ENCODE measurements around the gene DAG1. TPM values are rescaled to one million over a fixed set of nuclear protein-coding genes. Genes with fewer than 3 reads are reported as not detected.

DAG1 gene
- total RNA-seq, 2 experiments from 2014 or later = 15.0 to 18.3 TPM

DNA sequence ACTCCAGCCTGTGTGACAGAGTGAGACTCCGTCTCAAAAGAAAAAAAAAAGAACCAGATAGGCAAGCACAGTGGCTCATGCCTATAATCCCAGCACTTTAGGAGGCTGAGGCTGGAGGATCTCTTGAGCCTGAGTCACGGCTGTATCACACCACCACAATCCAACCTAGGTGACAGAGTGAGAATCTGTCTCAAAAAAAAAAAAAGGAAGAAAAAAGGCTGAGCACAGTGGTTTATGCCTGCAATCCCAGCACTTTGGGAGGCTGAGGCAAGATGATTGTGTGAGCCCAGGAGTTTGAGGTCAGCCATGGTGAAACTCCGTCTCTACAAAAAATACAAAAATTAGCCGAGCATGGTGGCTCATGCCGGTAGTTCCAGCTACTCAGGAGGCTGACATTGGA, 35.3 kb upstream of the DAG1 start:
- H3K4me1 ChIP-seq (ENCODE audit: insufficient read depth, low read length) = peaks cover 4% of the 10 kb centered on the region
- no peak overlapping the region for H3K27ac Mint-ChIP-seq
- H3K27ac ChIP-seq (ENCODE audit: low read depth in 1 of 2, low read length in 2 of 2) = no peak overlapping the region
- H3K4me3 Mint-ChIP-seq = no peak overlapping the region
- H3K27me3 ChIP-seq (ENCODE audit: control insufficient read depth in 1 of 2, insufficient read depth in 2 of 2, low read length in 2 of 2) = no peaks in the 10 kb centered on the region
- ATAC-seq (ENCODE audit: poor library complexity) = no peak
- no peaks in the 10 kb centered on the region for H3K9me3 Mint-ChIP-seq
- intact Hi-C loops (cut with DNase I, micrococcal nuclease) = no loop called here
- no peaks in the 10 kb centered on the region for H3K36me3 ChIP-seq (ENCODE audit: insufficient read depth, low read length)
- CTCF ChIA-PET = no interaction called here
- peaks cover 4% of the 10 kb centered on the region for H3K4me1 Mint-ChIP-seq (ENCODE audit: low read depth)
- POLR2A ChIA-PET = no interaction called here
- no peak for DNase-seq
- no peaks in the 10 kb centered on the region for H3K9me3 ChIP-seq (ENCODE audit: control insufficient read depth in 1 of 2, insufficient read depth in 1 of 2, low read length in 2 of 2)
- H3K36me3 Mint-ChIP-seq (ENCODE audit: low read depth) = no peaks in the 10 kb centered on the region
- H3K4me3 ChIP-seq (ENCODE audit: low read length) = no peak overlapping the region
- TF ChIP-seq, protein P1, sequence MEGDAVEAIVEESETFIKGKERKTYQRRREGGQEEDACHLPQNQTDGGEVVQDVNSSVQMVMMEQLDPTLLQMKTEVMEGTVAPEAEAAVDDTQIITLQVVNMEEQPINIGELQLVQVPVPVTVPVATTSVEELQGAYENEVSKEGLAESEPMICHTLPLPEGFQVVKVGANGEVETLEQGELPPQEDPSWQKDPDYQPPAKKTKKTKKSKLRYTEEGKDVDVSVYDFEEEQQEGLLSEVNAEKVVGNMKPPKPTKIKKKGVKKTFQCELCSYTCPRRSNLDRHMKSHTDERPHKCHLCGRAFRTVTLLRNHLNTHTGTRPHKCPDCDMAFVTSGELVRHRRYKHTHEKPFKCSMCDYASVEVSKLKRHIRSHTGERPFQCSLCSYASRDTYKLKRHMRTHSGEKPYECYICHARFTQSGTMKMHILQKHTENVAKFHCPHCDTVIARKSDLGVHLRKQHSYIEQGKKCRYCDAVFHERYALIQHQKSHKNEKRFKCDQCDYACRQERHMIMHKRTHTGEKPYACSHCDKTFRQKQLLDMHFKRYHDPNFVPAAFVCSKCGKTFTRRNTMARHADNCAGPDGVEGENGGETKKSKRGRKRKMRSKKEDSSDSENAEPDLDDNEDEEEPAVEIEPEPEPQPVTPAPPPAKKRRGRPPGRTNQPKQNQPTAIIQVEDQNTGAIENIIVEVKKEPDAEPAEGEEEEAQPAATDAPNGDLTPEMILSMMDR (IDR thresholded peaks at IDR 0.05) = no peak
- no peaks in the 10 kb centered on the region for H3K27me3 Mint-ChIP-seq

DNA sequence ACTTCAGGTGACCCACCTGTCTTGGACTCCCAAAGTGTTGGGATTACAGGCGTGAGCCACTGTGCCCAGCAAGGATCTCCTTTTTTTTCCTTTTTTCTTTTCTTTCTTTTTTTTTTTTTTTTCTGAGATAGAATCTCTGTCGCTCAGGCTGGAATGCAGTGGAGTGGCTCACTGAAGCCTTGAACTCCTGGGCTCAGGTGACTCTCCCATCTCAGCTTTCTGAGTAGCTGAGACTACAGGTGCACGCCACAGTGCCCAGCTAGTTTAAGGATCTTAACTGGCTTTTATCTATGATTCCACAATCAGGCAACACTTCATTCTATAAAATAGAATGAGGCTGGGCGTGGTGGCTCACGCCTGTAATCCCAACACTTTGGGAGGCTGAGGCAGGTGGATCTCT, 24.7 kb upstream of the DAG1 start:
- Mint-ChIP-seq H3K27me3 (no peaks in the 10 kb centered on the region), H3K4me1 (ENCODE audit: low read depth) (peaks cover 14% of the 10 kb centered on the region), H3K4me3 (no peak overlapping the region), H3K27ac (no peak overlapping the region), H3K36me3 (ENCODE audit: low read depth) (no peaks in the 10 kb centered on the region), H3K9me3 (no peaks in the 10 kb centered on the region)
- no peak overlapping the region for H3K4me3 ChIP-seq (ENCODE audit: low read length)
- no peaks in the 10 kb centered on the region for H3K9me3 ChIP-seq (ENCODE audit: control insufficient read depth in 1 of 2, insufficient read depth in 1 of 2, low read length in 2 of 2)
- H3K4me1 ChIP-seq (ENCODE audit: insufficient read depth, low read length) = peaks cover 21% of the 10 kb centered on the region
- POLR2A ChIA-PET = interaction anchor here (2.0 to 2.1 kb wide), 2 partner anchors 29 to 105 kb away, joined by 18 to 30 read pairs; partner anchors contain the start of gene USP4
- no peak overlapping the region for H3K27ac ChIP-seq (ENCODE audit: low read depth in 1 of 2, low read length in 2 of 2)
- CTCF ChIA-PET = interaction anchor here (0.8 to 1.6 kb wide), 3 partner anchors 22 to 94 kb away, joined by 3 to 9 read pairs (median 4); no protein-coding TSS in a partner anchor
- TF ChIP-seq, protein P1 (IDR thresholded peaks at IDR 0.05) = no peak
- intact Hi-C loops (cut with DNase I, micrococcal nuclease) = loop anchor here in 1 of 2 experiments (10.0 kb wide), 1 partner anchor 461 kb away; no protein-coding TSS in a partner anchor
- DNase-seq = no peak
- no peaks in the 10 kb centered on the region for H3K27me3 ChIP-seq (ENCODE audit: control insufficient read depth in 1 of 2, insufficient read depth in 2 of 2, low read length in 2 of 2)
- ATAC-seq (ENCODE audit: poor library complexity) = no peak
- no peaks in the 10 kb centered on the region for H3K36me3 ChIP-seq (ENCODE audit: insufficient read depth, low read length)

DNA sequence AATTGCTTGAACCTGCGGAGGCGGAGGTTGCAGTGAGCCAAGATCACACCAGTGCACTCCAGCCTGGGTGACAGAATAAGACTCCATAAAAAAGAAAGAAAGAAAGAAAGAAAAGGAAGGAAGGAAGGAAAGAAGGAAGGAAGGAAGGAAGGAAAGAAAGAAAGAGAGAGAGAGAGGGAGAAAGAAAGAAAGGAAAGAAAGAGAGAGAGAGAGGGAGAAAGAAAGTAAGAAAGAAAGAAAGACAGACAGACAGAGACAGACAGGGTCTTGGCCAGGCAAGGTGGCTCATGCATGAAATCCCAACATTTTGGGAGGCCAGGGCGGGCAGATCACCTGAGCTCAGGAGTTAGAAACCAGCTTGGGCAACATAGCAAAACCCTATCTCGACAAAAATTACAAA, 16.4 kb upstream of the DAG1 start:
- H3K9me3 ChIP-seq (ENCODE audit: control insufficient read depth in 1 of 2, insufficient read depth in 1 of 2, low read length in 2 of 2) = no peaks in the 10 kb centered on the region
- no peaks in the 10 kb centered on the region for H3K27me3 ChIP-seq (ENCODE audit: control insufficient read depth in 1 of 2, insufficient read depth in 2 of 2, low read length in 2 of 2)
- CTCF ChIA-PET = interaction anchor here (0.9 to 1.3 kb wide), 2 partner anchors 15 to 38 kb away, joined by 3 read pairs; no protein-coding TSS in a partner anchor
- no peak overlapping the region for H3K27ac Mint-ChIP-seq
- ATAC-seq (ENCODE audit: poor library complexity) = no peak
- no peaks in the 10 kb centered on the region for H3K9me3 Mint-ChIP-seq
- TF ChIP-seq, protein P1 (IDR thresholded peaks at IDR 0.05) = no peak
- peaks cover 4% of the 10 kb centered on the region for H3K4me1 ChIP-seq (ENCODE audit: insufficient read depth, low read length)
- H3K27ac ChIP-seq (ENCODE audit: low read depth in 1 of 2, low read length in 2 of 2) = no peak overlapping the region
- POLR2A ChIA-PET = interaction anchor here (1.3 kb wide), 1 partner anchor 113 kb away, joined by 3 read pairs; the partner anchor contains the start of gene USP4
- no peak overlapping the region for H3K4me3 ChIP-seq (ENCODE audit: low read length)
- DNase-seq = no peak
- peaks cover 6% of the 10 kb centered on the region for H3K4me1 Mint-ChIP-seq (ENCODE audit: low read depth)
- no peaks in the 10 kb centered on the region for H3K36me3 Mint-ChIP-seq (ENCODE audit: low read depth)
- H3K27me3 Mint-ChIP-seq = no peaks in the 10 kb centered on the region
- intact Hi-C loops (cut with DNase I, micrococcal nuclease) = no loop called here
- no peak overlapping the region for H3K4me3 Mint-ChIP-seq
- H3K36me3 ChIP-seq (ENCODE audit: insufficient read depth, low read length) = no peaks in the 10 kb centered on the region
